Vagina (tissue), 2 donors: ENCODE data around the gene ANKS1A. TPM values are rescaled to one million over a fixed set of nuclear protein-coding genes. Genes with fewer than 3 reads are reported as not detected.
A peak's percentile ranks its signal among the peaks of the same experiment; 100 is the strongest.

Experiments used
- DNase-seq, 2 donors: peaks; one replicate each; pipeline ENCODE4 v3.0.0-alpha.2; 2017; ENCODE audit errors: extremely low spot score in 2 of 2
- H3K27ac ChIP-seq: fragments of 200-600 bp; sonication (generic); one replicate; pipeline ENCODE4 v1.5.1; 2019
- H3K27me3 ChIP-seq: fragments of 200-600 bp; sonication (generic); one replicate; pipeline ENCODE4 v1.5.1; 2019
- H3K36me3 ChIP-seq, 2 donors: fragments of 200-600 bp; sonication (generic); one replicate each; pipeline ENCODE4 v1.5.1; 2017 to 2019
- H3K4me1 ChIP-seq: fragments of 200-600 bp; sonication (generic); one replicate; pipeline ENCODE4 v1.5.1; 2019
- H3K4me3 ChIP-seq, 2 donors: fragments of 200-600 bp; sonication (generic); 1 replicate in 1 of 2; 2 replicates in 1 of 2; pipeline ENCODE4 v1.5.1; 2016 to 2019
- H3K9me3 ChIP-seq: fragments of 200-600 bp; sonication (generic); one replicate; pipeline ENCODE4 v1.5.1; 2019
- POLR2A ChIP-seq, 2 donors: fragments of 450-650 bp; IDR thresholded peaks; one replicate each; pipeline ENCODE4 v1.6.1; 2017; ENCODE audit warnings: antibody characterized with exemption in 2 of 2, mild to moderate bottlenecking in 2 of 2, moderate library complexity in 2 of 2
- POLR2AphosphoS5 ChIP-seq, 2 donors: sonication (generic); formaldehyde crosslinking; IDR thresholded peaks; one replicate each; pipeline ENCODE4 v1.9.0; 2017; ENCODE audit warnings: antibody characterized with exemption in 2 of 2, mild to moderate bottlenecking in 2 of 2, low read depth in 1 of 2; ENCODE audit not compliant: insufficient read depth in 1 of 2
- intact Hi-C: fragments of 100-400 bp; cut with DNase I; formaldehyde crosslinking; loops from one replicate; pipeline ENCODE4 v1.15.1; 2023
- total RNA-seq: library from RNA; depleted of rRNA; stranded (reverse); fragments of >200 nt; gene quantifications from one replicate; pipeline ENCODE4 v1.2.3, GENCODE V29; 2016
- TF ChIP-seq, protein P1 (sequence below), 3 experiments: fragments of 450-650 bp in 2 of 3; fragments of 200-600 bp in 1 of 3; sonication (generic) in 1 of 3; IDR thresholded peaks; one replicate each; pipeline ENCODE4 v1.5.1; 2017 to 2019; ENCODE audit warnings: antibody characterized with exemption in 3 of 3, mild to moderate bottlenecking in 2 of 3, moderate library complexity in 2 of 3

Gene ANKS1A
- total RNA-seq, 1 donor from 2014 or later, result 24.3 TPM

DNA sequence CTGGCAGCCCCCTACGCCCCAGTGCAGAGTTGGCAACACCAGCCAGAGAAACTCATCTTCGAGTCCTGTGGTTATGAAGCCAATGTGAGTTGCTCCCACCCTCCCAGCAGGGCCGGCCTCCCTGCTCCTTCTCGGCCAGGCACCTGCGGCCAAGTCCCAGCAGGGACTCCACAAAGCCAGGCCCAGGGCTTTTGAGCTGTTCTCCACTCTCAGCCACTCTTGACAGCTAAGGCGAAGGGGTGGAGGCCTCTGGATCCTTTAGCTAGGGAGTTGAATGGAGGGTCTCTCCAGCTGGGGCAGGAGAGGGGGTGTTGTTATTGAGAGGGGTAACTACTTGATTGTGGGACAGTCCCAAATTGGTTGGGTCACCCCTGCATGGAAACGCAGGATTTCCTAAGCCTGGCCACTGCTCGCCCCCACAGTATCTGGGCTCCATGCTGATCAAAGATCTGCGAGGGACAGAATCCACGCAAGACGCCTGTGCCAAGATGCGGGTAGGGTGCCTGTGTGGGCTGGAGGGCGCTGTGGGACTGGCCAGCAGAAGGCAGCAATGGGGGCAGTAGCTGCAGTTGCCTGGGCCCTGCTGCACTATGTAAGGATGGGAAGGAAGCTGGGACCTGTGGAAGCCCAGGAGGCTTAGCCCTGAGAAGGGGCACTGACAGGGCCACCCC is 193.8 kb downstream of the ANKS1A start:
- DNase-seq, result no peak
- H3K27ac ChIP-seq, result no peak overlapping the region
- peaks cover 4 to 78% of the 10 kb centered on the region in 2 donors for H3K36me3 ChIP-seq

DNA sequence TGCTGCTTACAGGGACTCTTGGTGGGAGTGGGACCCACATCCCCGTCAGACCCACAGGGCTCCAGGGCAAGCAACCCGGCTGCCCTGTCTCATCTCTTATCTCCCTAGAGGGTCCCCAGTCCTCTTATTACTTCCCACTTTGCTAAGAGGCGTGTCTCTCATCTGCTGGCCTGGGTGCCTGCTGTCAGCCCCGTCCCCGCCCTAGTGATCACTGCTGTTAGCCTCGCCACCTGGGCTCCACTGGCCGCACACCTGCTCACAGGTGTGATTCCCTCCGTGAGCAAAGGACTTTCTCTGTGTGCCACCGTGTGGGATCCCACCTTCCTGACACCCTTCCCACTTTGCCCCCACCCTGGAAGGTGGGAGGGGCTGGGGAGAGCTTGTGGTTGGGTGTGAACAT is 194.5 kb downstream of the ANKS1A start:
- no peak for DNase-seq
- Histone ChIP-seq H3K4me1 (peaks cover 16% of the 10 kb centered on the region), H3K9me3 (no peaks in the 10 kb centered on the region), H3K4me3 (no peak overlapping the region), H3K36me3 (peaks cover 4 to 81% of the 10 kb centered on the region in 2 donors), H3K27ac (no peak overlapping the region), H3K27me3 (no peaks in the 10 kb centered on the region)
- TF ChIP-seq, protein P1, sequence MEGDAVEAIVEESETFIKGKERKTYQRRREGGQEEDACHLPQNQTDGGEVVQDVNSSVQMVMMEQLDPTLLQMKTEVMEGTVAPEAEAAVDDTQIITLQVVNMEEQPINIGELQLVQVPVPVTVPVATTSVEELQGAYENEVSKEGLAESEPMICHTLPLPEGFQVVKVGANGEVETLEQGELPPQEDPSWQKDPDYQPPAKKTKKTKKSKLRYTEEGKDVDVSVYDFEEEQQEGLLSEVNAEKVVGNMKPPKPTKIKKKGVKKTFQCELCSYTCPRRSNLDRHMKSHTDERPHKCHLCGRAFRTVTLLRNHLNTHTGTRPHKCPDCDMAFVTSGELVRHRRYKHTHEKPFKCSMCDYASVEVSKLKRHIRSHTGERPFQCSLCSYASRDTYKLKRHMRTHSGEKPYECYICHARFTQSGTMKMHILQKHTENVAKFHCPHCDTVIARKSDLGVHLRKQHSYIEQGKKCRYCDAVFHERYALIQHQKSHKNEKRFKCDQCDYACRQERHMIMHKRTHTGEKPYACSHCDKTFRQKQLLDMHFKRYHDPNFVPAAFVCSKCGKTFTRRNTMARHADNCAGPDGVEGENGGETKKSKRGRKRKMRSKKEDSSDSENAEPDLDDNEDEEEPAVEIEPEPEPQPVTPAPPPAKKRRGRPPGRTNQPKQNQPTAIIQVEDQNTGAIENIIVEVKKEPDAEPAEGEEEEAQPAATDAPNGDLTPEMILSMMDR (IDR thresholded peaks at IDR 0.05), result no peak
- TF ChIP-seq POLR2AphosphoS5 (IDR thresholded peaks at IDR 0.05; ENCODE audit: insufficient read depth in 1 of 2, low read depth in 1 of 2) (no peak), POLR2A (IDR thresholded peaks at IDR 0.05) (no peak)
- intact Hi-C loops, result no loop called here

More for the DNA sequence above, 193.8 kb downstream of the ANKS1A start:
- Histone ChIP-seq H3K4me1 (peaks cover 16% of the 10 kb centered on the region), H3K4me3 (no peak overlapping the region), H3K27me3 (no peaks in the 10 kb centered on the region), H3K9me3 (no peaks in the 10 kb centered on the region)
- TF ChIP-seq POLR2AphosphoS5 (IDR thresholded peaks at IDR 0.05; ENCODE audit: insufficient read depth in 1 of 2, low read depth in 1 of 2) (no peak), POLR2A (IDR thresholded peaks at IDR 0.05) (no peak)
- TF ChIP-seq, protein P1 (IDR thresholded peaks at IDR 0.05), result no peak
- intact Hi-C loops, result no loop called here

DNA sequence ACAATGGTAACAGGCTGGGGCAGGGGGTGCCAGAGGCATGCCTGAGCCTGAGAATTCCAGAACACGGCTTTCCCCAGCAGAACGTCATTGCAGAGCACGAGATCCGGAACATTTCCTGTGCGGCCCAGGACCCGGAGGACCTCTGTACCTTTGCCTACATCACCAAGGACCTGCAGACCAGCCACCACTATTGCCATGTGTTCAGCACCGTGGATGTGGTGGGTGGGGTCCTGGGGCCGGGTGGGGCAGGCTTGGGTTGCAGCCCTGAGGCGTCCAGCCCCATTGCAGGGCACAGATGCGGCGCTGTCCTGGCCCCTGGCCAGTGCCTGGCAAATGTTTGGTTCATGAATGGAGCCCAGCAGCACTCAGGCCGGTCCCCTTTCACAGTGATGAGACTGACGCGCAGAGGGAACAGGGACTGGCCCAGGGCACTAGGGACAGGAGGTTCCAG is 195.0 kb downstream of the ANKS1A start:
- peaks cover 16% of the 10 kb centered on the region for H3K4me1 ChIP-seq
- intact Hi-C loops, result no loop called here
- no peak for DNase-seq
- no peak overlapping the region for H3K4me3 ChIP-seq
- H3K9me3 ChIP-seq, result no peaks in the 10 kb centered on the region
- TF ChIP-seq POLR2A (IDR thresholded peaks at IDR 0.05), result no peak
- TF ChIP-seq, protein P1 (IDR thresholded peaks at IDR 0.05), result no peak
- no peak for TF ChIP-seq POLR2AphosphoS5 (IDR thresholded peaks at IDR 0.05; ENCODE audit: insufficient read depth in 1 of 2, low read depth in 1 of 2)
- no peak overlapping the region for H3K27ac ChIP-seq
- peaks cover 4 to 76% of the 10 kb centered on the region in 2 donors for H3K36me3 ChIP-seq
- H3K27me3 ChIP-seq, result no peaks in the 10 kb centered on the region

DNA sequence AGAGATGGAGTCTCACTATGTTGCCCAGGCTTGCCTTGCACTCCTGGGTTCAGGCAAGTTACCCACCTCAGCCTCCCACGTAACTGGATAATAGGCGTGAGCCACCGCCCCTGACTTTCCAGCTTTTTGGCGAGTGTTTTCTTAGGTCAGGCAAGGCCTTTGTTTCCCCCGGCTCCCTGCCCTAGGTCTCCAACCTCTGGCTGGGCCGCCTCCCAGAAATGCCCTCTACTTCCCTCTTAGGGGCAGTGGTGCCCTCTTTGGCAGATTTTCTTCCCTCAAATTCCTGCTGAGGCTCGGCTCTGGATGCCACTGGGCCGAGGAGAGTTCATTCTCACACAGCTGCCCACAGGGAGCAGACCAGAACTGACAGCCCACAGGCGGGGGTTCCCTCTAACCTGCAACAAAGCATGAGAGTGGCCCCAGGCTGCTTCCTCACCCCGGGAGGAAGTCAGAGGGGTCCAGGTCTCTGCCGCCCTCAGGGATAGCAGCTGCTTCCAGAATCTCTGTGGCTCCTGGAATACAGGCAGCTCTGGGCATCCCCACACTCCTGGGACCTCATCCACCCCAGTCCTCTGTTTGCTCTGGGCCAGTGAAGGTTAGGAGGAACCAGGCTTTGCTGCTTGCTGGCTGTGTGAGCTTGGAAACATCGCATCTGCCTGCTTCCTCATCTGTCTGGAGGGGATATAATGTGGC is 195.6 kb downstream of the ANKS1A start:
- H3K4me1 ChIP-seq, result peaks cover 16% of the 10 kb centered on the region
- TF ChIP-seq POLR2AphosphoS5 (IDR thresholded peaks at IDR 0.05; ENCODE audit: insufficient read depth in 1 of 2, low read depth in 1 of 2) (no peak), POLR2A (IDR thresholded peaks at IDR 0.05) (no peak)
- TF ChIP-seq, protein P1 (IDR thresholded peaks at IDR 0.05), result no peak
- no peaks in the 10 kb centered on the region for H3K9me3 ChIP-seq
- H3K36me3 ChIP-seq, result peaks cover 4 to 71% of the 10 kb centered on the region in 2 donors
- DNase-seq, result peak in 1 of 2 donors; percentile 81
- H3K27me3 ChIP-seq, result no peaks in the 10 kb centered on the region
- intact Hi-C loops, result no loop called here
- H3K4me3 ChIP-seq, result no peak overlapping the region
- H3K27ac ChIP-seq, result no peak overlapping the region
